GM19351 (cell line): Measurements from ENCODE around the gene KLHL14.
A peak's percentile ranks its signal among the peaks of the same experiment; 100 is the strongest.

Experiments
- ATAC-seq: cut with Tn5 transposase; IDR thresholded peaks from one replicate; pipeline ENCODE4 v1.9.1; 2021; ENCODE audit warnings: mild to moderate bottlenecking, moderate library complexity; ENCODE audit not compliant: unreplicated experiment

Gene KLHL14

DNA sequence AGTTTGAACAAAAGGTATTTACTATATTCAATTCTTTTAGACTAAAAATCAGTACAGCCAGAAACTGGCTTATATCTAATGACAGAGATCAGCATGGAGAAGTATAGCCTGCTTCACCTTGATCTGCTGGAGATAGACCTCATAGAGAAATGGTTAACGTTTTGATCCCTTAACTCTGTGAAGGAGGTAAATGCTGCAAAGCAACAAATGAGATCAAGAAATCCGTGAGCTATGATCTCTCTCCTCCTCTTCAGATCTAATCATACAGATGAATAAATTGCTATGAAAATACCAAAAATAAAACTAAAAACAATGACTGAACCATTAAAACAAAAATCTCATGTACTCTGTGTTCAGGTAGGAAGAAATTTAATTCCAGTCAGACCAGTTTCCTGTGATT lies 42.8 kb downstream of the KLHL14 start:
- no peak for ATAC-seq

DNA sequence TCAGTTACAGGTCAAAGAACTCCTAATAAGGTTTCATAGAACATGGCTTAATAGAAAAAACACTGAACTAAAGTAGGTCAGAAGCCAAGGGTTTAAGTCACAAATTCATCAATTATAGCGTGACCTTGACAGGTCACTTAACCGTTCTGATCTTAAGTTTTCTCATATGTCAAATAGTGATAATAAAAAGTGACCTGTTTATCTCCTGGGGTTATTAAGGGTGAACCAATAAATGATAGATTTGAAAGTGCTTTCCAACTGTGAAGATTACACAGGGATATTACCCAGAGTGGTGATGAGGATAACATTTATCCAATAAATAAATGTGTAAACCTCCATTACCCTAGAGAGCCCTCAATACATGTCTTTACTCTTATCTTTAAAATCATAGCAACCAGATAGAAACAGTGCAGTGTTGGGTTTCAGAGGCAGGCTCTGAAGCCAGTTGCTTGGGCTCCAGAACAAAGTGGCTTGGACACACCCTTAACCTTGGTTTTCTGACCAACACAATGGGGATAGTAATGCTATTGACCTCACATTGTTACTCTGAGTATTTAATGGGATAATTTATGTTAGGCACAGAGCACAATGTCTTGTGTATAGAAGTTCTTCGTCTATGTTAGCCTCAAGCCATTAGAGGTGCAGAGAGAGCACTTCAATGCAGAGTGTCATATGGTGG lies 48.6 kb downstream of the KLHL14 start:
- no peak for ATAC-seq

DNA sequence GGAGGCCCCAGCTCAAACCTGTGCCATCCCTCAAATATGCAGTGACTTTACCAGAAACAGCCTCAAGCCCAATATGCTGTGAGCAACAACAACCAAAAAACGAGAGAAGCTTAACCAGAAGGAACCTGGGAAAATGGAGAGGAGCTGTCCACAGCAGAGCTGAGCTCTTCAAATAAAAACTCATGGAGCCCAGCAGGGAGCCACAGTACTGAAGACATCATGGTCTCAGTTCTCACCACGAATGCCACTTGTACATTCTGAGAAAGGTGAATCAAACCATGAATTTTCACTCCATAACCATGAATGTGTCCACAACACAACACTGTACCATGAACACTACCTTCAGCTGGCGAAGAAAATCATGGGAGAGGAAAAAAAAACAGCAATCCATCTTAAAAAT lies 50.5 kb downstream of the KLHL14 start:
- no peak for ATAC-seq

- ATAC-seq, result no peak
Observed at GRCh38 chr18:32717126-32717525, 55.7 kb downstream of the KLHL14 start.

GRCh38 chr18:32714571-32715148 lies 58.2 kb downstream of the KLHL14 start:
- peak; percentile 100 for ATAC-seq

DNA sequence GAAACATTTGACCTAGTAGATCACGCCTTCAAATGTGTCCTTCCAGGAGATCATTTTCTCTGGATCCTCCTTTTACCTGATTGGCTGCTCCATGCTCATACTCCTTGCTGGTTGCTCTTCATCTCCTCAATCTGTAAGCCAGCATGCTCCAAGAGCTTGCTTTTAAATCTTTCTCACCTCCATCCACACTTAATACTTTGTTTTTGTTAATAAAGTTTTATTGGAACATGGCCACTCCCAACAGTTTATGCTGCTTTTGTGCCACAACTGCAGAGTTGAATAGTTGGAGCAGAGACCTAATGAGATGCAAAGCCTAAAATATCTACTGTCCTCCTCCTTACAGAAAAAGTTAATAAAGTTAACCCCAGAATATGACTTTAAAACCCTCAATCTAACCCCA lies 60.0 kb downstream of the KLHL14 start:
- no peak for ATAC-seq

GRCh38 chr18:32711862-32712261 lies 61.0 kb downstream of the KLHL14 start:
- no peak for ATAC-seq

- ATAC-seq, result no peak
Observed at GRCh38 chr18:32707586-32707985, 65.2 kb downstream of the KLHL14 start.

- ATAC-seq, result no peak
Observed at GRCh38 chr18:32707147-32707546, 65.7 kb downstream of the KLHL14 start.

DNA sequence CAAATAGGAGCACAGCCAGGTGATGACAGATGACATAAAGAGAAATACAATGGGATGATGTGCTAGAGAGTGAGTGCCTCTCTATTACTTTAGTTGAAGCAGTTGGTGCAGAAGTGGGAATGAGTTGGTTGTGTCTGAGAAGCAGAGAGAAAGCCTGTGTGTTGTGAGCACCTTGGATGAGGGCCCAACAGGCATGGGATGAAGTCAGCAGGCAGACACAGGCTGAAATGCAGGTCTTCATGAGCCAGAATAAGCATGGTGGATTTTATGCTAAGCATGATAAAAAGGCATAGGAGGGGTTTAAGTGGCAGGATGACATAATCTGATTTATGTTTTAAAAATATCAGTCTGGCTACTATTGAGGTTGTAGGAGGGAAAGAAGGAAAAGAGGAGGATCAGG lies 71.5 kb downstream of the KLHL14 start:
- no peak for ATAC-seq

DNA sequence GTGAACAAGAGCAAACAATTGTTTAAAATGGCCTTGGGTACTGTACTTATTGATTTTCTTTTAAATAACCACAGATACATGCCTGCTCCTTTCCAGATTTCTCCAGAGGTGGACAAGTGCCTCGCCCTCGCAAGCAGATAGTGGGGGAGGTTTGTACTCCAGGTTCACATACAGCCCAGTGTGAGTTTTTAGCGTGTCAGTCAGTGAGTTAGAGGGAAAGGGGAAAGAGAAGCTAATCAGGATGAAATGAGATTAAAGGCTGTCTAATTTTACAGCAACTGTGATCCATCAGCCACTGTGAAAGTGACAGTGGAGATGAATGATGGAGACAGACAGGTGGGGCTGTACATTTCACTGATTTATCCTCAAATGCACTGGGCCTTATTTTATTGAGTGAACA lies 74.7 kb downstream of the KLHL14 start:
- no peak for ATAC-seq

DNA sequence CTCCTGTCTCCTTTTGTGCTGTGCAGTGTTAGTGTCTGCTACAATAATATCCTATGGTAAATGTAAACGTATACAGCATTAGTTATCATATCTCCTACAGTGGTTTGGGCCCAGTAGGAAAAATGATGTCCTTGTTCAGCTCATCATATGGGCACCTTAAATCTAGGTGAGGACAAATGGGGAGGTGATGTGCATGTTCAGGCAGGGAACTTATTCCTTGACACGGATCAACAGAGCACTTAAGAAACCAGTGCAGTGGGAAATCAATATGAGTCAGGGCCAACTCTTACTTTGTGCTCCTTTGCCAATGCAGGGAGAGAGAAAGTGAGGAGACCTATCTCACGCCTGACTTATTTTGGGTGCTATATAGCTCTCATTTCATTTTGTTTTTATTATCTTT lies 76.4 kb downstream of the KLHL14 start:
- ATAC-seq, result no peak

DNA sequence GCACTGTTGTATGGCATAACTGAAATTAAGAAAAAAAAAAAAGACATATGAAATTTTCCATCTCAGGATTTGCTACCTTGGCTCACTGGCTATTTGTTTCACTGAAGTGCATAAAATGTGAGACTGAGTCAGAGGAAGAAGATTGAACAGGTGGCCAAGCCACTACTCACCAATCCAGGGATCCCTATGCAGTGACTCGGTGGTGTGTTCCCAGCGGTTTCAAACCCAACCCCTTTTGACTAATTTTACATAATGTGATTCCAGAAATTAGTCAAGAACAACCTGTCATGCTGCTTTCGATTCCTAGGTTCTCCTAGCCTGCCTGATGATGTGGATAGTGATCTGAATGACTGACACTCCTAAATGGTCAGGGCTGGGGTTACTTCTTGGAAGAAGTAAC lies 77.3 kb downstream of the KLHL14 start:
- ATAC-seq, result no peak

- no peak for ATAC-seq
Observed at GRCh38 chr18:32688821-32689220, 84.0 kb downstream of the KLHL14 start.

GRCh38 chr18:32684940-32685339 lies 87.9 kb downstream of the KLHL14 start:
- no peak for ATAC-seq

DNA sequence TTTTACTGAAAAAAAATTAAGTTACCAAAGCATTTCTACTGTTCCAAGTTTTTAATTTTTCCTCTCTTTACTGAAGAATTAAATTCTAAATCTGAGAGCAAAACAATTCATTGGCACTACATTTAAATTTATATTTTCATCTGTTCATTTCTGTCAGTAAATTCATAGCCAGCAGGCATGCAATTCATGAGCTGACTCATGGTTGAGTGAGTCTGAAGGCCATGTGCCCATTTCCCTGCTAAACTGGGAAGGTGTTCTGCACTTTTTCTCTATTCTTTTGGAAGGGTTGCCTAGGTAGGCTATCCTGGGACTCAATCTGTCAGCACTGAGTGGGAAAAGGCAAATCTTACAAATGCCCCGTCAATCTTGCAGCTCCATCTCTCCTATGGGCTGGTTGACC lies 88.7 kb downstream of the KLHL14 start:
- ATAC-seq, result no peak

DNA sequence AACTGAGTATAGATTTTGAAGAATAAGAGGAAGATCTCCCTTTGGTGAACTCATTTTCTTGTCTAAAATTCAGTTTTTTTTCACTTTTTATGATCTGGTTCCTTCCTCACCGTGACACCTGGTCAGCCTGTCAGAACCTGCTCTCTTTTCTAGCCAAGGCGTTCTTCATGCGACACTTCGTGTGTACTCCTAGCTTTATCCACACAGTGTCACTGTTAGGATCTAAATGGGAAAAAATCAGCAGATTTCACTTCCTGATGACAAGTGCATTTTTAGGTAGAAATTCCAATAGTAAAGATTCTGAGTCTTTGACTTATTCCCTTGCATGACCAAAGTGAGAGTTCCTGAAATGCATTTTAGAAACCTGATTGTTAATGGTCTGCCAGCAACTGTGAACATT lies 89.8 kb downstream of the KLHL14 start:
- no peak for ATAC-seq

DNA sequence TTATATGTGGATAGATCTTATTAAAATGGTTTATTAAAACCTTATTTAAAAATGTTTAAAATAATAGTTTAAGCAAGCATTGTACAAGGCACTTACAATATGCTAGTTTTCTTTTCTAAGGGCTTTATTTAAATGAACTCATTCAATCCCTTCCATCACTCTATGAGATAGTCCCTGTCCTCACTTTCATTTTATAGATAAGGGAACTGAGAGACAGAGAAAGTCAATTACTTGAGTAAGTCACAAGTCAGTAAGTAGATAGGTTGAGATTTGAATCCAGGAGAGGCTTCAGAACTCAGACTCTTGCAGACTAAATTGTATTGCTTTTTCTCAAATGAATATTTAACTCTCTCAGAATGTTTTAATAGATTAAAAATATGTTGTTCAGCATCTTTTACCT lies 95.2 kb downstream of the KLHL14 start:
- no peak for ATAC-seq

DNA sequence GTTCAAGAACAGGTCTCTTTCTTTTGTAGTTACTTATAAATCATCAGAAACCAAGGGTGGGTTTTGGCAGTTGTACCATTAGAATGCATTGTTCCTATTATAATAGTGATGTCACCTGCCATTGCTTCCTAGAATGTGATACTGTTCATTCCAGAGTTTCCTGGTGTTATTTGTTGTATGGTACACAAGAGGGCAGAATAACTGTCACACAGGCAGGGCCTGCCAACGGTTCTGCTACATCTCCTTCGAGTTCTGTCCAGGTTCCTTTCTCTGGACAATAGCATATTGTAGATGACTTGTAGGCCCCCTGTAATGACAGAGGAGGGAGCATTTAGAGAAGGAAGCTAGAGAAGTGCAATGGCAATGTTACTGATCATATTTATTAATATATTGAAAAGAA lies 98.3 kb downstream of the KLHL14 start:
- no peak for ATAC-seq

DNA sequence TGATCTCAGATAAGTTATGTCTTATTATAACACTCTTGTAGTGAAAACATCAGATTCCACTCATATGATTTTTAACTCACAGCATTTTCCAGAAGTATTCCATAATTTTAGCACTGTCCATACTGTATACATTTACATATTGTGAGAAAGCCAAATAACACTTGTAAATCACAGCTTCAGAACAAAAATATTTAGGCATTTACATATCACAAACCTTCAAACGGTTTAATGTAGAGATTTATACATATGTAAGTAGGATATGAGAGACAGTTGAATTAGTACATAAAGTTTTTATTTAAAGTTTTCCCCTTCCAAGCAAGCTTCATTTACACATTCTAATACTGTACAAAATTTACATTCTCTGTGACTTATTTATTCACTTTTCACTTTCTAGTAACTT lies 100.4 kb downstream of the KLHL14 start:
- ATAC-seq, result no peak

- ATAC-seq, result no peak
Observed at GRCh38 chr18:32670727-32671126, 102.1 kb downstream of the KLHL14 start.

GRCh38 chr18:32669549-32670165 lies 103.2 kb downstream of the KLHL14 start:
- peak; percentile 89 for ATAC-seq

GRCh38 chr18:32668956-32669355 lies 103.9 kb downstream of the KLHL14 start:
- ATAC-seq, result no peak
